Mammary epithelial cell (primary cell): ENCODE results near the gene PTCD2.

Experiments
- EZH2 ChIP-seq: IDR thresholded peaks from 2 replicates; pipeline ENCODE4 v1.6.1; 2012; ENCODE audit warnings: low read length, inconsistent platforms, borderline replicate concordance
- TF ChIP-seq, protein P1 (sequence below), 2 donors: IDR thresholded peaks in 1 of 2; conservative IDR thresholded peaks in 1 of 2; 2 replicates each; pipeline ENCODE4 v1.5.1; 2011 to 2012; ENCODE audit warnings: inconsistent platforms in 2 of 2, low read length in 2 of 2, mild to moderate bottlenecking in 2 of 2, control low read depth in 1 of 2, low read depth in 1 of 2; ENCODE audit not compliant: insufficient read depth in 1 of 2; ENCODE audit errors: extremely low read depth in 1 of 2

GRCh38 chr5:72308853-72309191 lies 11.4 kb upstream of the PTCD2 start:
- TF ChIP-seq, protein P1, sequence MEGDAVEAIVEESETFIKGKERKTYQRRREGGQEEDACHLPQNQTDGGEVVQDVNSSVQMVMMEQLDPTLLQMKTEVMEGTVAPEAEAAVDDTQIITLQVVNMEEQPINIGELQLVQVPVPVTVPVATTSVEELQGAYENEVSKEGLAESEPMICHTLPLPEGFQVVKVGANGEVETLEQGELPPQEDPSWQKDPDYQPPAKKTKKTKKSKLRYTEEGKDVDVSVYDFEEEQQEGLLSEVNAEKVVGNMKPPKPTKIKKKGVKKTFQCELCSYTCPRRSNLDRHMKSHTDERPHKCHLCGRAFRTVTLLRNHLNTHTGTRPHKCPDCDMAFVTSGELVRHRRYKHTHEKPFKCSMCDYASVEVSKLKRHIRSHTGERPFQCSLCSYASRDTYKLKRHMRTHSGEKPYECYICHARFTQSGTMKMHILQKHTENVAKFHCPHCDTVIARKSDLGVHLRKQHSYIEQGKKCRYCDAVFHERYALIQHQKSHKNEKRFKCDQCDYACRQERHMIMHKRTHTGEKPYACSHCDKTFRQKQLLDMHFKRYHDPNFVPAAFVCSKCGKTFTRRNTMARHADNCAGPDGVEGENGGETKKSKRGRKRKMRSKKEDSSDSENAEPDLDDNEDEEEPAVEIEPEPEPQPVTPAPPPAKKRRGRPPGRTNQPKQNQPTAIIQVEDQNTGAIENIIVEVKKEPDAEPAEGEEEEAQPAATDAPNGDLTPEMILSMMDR (conservative IDR thresholded peaks at IDR 0.05 in 1 of 2, IDR thresholded peaks at IDR 0.05 in 1 of 2; ENCODE audit: extremely low read depth in 1 of 2, insufficient read depth in 1 of 2, low read depth in 1 of 2, low read length in 2 of 2), result no peak
- TF ChIP-seq EZH2, result no peak
